Stimulated activated CD8-positive, alpha-beta memory T cell treated with anti-CD3 and anti-CD28 coated beads, Interleukin-4, amount 100 ng/mL, for 1 hour (primary cell): Measurements from ENCODE around the gene FCER1G.
A peak's percentile ranks its signal among the peaks of the same experiment; 100 is the strongest.

Experiments used
- DNase-seq, 2 donors: peaks; one replicate each; pipeline ENCODE4 v3.0.0-alpha.2; 2020; ENCODE audit warnings: low read depth in 2 of 2, low spot score in 1 of 2

FCER1G gene

DNA sequence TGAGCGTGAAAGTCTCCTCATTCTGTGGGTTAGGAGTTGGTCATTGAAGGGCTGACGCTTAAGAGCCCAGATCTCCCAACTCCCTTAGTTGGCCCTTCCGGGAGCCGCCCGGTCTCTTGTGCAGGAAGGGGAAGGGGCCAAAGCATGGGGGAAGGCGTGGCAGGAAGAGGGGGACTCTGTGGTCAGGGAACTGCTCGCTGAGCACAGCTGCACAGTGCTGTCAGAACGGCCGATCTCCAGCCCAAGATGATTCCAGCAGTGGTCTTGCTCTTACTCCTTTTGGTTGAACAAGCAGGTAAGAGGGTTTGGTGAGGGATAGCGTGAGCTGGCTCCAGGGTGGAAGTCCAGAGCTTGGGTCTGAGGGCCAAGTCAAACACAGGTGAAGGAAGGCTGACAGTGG lies at the start of gene FCER1G:
FCER1G (plus strand) TSS at position 220 of the 400 bp plus-strand sequence; CDS start at position 247, 27 bp downstream.
- DNase-seq, result no peak

DNA sequence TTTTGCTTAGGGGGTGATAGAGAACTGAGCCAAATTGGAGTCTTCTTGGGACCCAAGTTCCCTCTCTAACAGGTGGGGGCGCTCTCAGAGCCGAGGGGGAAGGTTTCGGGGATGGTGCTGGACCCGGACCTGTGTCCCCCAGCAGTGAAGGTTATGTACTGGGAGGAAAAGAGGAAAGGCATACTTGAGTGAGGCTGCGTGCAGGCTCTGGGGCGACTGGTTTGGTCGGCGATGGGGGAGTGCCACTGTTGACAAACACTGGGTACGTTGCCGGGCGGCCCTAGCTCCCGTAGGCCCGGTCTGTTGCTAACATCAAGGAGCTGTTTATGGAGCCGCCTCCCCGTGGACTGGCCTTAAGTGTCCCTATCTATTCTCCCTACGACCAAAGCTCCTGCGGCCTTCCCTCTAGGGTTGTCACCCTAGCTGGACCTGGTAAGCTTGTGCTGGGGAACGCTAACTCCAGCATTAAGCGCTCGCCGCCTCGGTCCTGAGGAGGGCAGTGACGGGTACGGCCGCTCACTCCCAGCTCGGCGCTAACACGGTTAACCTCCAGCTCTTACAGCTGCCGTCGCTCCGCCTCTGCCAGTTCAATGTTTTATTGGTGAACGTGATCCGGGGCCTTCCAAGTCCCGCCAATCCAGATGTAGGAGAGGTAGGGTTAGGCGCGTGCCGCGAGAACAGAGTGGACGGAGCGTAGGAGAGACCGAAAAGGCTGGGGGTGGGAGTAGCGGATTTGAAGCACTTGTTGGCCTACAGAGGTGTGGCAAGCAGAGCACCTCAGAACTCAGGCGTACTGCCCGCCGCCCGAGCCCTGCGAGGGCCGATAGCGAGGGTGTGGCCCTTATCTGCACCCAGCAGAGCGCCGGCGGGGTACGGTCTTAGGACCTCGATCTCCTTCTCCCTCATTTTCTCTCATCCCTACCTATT lies 49.1 kb upstream of the FCER1G start, which contains the start of gene PPOX:
PPOX (plus strand) TSS at position 685 of the 927 bp plus-strand sequence. CDS start 422 bp downstream, outside the sequence.
- DNase-seq, result peak; percentile 77 to 84

DNA sequence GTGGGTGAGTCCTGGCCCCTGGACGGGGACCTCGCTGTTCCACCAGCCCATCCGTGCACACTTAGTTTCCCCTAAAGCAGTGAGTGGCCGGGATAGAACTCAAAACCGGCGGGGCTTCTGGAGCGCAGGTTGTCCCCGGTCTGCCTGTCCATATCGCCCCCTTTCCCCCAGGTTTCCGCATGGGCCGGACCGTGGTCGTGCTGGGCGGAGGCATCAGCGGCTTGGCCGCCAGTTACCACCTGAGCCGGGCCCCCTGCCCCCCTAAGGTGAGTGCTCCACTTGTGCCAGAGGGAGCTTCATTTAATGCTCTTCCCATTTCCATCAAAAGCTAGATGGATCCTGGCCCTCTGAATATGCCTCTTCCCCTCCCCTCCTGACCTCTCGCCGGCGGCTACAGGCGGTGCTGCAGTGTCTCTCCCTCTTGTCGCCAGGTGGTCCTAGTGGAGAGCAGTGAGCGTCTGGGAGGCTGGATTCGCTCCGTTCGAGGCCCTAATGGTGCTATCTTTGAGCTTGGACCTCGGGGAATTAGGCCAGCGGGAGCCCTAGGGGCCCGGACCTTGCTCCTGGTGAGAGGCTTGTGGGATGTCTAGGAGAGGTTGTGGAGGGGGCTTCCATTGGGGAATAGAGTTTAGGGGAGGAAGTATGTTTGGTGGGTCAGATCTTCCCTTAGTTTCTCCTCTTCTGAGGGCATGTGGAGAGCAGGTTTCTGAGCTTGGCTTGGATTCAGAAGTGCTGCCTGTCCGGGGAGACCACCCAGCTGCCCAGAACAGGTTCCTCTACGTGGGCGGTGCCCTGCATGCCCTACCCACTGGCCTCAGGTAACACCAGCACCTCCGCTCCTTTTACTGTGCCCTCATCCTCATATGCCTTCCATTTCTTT lies 48.2 kb upstream of the FCER1G start:
- DNase-seq, result no peak

DNA sequence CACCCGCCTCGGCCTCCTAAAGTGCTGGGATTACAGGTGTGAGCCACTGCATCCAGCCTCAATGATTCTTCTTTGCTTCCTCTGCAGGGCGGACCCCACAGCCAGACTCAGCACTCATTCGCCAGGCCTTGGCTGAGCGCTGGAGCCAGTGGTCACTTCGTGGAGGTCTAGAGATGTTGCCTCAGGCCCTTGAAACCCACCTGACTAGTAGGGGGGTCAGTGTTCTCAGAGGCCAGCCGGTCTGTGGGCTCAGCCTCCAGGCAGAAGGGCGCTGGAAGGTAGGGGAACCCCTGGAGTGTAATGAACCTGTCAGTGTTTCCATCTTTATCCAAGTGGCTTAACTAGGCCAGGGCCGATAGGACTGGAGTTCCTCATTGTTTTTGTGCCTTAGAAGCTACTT lies 46.2 kb upstream of the FCER1G start:
- DNase-seq, result no peak

DNA sequence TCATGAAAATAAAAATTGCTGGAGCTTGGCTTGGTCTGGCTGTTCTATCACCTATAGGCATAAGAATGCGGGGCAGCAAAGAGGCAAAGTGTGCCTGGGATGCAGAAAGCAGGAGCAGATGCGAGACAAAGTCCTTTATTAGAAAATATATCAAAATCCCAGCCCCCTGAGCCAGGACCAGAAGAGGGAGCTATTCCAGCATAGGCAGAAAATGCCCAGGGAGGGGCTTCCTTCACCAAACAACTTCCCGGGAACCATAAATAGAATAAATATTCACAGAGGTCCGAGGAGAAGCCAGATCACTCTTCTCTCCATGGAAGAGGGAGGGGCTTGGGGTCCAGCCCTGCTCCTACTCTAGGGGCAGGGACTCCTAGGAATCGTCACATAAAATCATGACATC lies 43.9 kb upstream of the FCER1G start:
- no peak for DNase-seq

DNA sequence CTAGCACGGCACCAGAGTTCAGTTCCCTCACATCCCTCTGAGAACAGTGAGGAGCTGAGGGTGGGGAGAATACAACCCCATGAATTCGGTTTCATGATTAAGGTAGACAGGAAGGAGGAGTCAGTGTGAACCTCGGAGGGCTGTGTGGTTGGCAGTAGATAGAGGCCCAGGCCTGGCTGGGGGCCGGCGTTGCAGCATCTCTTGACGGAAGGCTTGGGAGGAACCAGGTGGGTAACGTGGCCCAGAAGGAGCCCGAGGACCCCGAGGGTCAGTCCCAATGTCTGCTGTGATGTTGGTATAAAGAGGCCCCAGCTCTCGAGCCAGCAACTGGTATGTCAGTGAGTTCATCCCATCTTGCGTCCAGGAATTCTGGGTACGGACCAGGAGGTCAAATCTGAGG lies 43.4 kb upstream of the FCER1G start:
- DNase-seq, result no peak

DNA sequence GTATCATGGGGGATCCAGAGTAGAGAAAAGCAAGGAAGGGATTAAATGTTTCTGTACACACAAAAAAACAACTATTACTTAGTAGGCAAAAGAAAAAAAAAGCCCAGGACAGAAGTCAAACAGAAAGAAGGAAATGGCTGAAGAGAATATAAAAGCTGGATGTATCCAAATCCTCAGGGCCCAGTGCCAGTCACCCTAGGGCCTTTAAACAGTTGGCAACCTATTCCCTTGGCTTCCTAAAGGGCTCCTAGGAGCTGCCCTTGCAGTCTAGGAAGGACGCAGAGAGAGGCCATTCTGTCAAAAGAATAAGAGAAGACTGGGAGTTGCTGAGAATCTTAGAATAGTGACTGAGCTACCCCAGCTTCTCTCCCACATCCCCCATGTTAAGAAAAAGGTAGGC lies 42.7 kb upstream of the FCER1G start:
- DNase-seq, result no peak

DNA sequence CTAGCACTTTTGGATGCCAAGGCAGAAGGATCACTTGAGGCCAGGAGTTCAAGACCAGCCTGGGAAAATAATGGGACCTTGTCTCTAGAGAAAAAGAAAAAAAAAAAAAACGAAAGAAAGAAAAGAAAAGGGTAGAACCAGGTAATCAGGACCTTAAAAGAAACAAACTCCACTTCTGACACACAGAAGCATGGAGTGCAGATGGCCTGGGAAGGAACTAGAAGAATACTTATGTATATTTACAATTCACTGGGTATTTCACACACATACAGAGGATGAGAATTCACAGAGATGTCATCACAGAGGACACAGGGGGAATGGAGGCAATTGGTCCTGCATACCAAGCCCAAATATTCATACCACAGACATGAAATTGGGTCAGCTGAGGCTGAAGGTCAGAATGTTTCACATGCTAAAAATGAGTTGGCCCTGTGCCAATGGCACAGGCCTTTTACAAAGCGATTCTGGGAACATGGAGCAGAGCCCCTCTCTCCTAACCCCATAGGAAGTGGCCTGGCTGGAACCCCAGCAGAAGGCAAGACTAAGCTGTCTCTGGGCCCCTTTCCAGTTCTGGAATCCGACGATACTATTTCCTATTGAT lies 42.2 kb upstream of the FCER1G start:
- no peak for DNase-seq

DNA sequence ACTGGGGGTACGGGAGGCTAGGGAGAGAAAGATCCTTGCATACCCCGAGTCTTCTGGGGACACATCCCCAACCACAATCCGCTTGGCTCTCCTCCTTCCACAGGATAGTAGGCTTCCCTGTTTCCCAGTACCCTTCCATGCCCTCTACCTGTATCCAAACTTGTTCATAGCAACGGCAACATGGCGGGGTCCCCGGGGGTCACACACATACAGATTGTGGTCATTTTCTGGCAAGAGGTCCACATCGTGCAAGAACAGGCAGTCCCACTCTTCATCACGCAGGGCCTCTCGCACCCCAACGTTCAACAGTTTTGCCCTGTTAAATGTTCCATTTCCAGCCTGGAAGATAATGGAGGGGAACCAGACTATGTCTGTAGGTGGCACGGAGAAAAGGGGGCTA lies 41.4 kb upstream of the FCER1G start:
- no peak for DNase-seq

DNA sequence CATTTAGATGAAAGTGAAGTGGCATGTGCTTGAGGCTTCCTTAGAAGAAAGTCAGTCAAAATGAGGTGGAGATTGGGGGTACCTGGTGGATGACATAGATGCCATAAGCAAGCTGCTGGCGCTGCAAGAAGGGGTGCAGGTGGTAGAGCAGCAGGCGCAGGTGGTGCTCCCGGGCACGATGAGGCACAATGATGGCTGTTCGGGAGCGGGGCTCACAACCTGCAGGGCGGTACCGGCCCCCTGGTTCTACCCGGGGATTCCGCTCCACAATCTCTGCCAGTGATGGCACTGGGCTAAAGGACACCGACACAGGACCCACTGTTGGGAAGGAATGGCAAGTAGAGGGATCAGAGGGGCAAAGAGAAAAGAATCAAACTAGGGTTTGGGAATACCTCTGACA lies 40.2 kb upstream of the FCER1G start:
- no peak for DNase-seq

DNA sequence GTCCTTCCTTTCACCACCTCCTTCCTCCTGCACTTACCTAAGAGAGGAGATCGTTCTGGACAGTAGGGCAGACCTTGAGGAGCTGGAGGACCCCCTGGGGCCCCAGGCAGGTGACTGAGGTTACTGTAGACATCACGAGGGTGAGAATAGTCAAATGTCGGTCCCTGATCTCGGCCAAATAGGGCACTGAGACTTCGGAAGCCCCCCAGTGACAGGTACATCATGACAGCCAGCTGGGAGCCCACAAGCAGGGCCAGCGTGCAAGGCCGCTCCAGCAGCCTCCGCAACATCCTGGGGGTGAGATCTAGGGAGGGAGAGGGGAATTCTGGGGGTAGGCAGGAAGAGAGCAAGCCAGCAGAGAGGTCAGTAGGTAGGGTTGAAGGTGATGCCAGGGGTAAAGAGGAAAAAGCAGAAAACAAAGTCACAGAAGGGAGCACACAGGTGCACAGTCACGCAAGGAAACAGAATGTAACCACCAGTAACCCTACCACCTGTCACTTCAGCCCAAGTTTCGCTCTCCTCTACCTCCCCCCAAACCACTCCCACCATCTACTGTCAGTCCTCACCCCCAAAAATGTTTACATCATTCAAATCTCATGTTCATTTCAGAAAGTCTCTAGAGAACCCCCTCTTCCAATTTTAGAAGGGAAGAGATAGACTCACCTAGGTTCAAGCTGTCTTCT lies 39.2 kb upstream of the FCER1G start:
- DNase-seq, result no peak

DNA sequence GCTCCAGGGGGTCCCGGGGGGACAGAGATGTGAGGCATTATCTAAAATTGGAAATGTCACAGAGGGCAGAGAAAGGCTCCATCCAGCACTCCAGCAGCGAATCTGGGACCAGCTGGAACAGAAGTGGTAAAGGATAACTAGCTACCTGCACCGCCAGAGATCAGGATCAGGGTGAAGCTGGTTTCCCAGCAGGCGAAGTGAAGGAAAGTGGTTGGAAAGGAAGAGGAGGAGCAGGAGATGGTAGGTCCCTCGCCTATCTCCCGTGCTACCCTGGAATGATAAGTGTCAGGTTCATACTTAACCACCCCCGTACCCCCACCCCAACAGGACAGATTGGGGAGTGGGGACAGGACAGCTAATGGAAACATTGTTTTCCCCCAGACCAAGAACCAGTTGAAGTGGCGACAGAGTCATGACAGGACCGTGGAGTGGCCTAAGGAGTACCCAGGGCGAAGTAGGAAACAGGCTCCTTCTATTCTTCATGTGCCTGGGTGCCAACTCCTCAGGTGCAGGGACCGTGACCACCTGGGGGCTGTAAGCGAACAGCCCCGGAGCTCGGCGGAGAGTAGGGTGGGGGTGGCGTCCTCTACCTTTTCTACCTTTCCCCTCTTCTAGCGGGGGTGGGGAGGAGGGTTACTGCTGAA lies 38.5 kb upstream of the FCER1G start:
- DNase-seq, result no peak

DNA sequence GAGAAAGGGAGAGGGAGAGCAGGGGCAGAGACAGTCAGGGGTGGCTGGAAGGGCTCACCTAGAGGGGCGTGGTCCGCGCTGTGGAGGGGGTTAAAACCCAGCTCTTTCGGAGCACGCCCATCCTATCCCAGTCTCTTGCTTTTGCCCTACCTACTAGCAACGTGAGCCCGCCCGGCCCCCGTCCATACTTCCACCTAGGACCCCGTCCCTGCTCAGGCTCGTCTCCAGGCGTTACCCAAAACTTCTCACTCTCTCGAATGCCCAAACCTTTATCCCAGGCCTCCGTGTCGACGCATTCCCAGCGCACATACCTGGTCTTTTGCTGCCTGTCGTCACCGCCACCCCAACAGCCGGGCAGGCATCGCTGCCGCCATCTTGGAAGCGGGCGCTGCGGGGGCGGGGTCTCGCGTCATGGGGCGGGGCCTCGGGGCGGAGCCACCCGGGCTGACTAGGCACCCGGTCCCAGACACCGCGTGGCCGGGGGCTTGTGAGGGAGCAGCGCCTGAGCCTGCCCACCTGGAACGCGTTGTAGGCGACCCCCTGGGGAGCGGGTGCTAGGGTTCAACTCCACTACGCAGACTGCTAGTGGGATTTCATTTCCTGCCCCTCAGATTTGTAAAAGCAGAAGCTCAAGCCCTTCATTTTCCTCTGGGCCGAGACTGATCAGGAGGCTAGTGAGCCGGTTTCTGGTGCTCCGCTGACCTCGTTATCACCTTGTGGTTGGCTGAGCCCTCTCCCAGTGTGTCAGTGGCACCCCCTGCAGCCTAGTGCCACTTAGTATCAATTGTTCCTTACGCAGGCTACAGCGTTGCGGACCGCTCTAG lies 37.8 kb upstream of the FCER1G start, which contains the start of gene B4GALT3:
B4GALT3 (minus strand) TSS at position 396 of the 824 bp plus-strand sequence. CDS start 1,447 bp downstream, outside the sequence.
- peak; percentile 88 to 94 for DNase-seq

DNA sequence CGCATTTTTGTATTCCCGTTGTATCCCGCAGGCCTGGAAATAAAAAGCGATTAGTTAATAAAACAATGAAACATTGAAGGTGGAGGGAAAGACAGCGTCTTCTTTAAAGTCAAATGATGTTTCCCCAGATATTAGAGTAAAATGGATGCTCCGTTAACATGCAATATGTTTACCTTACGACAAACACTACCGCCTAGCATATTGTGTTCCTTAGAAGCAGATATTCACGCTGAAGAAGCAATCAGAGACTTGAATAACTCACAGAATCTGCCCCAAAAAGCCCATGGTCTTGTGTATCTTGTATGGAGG lies 37.2 kb upstream of the FCER1G start:
- DNase-seq, result no peak

DNA sequence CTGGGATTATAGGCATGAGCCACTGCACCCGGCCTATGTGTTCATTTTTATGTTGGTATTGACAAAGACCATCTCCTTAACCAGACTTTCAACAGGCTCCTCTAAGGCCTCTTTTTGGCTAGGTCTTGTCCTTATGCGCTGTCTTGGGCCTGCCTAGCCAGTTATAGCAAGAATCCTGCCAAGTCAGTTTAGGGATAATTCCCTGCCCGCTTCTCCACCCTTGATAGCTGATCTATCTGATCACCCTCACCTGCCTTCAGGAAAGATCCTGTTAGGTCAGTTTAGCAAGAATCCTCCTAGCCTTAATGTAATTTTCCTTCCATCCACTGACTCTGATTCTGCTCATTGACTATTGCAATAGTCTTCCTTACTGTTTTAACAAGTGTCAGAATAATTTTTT lies 35.4 kb upstream of the FCER1G start:
- no peak for DNase-seq

DNA sequence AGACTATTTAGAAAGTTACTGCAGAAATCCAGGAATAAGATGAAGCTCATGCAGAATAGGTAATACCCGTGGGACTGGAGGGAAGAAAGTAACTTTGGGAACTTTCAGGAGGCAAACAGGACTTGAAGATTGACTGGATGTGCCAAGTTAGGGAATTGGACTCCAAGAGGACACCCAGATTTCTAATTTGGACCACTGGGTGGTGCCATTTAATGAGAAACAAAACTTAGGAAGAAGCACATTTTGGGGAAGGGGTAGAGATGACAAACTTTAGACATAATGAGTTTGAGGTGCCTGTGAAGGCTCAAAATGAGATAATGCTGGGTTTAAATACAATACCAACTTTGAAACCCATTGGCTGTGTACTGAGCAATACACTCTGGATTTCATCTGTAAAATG lies 34.5 kb upstream of the FCER1G start:
- DNase-seq, result no peak

DNA sequence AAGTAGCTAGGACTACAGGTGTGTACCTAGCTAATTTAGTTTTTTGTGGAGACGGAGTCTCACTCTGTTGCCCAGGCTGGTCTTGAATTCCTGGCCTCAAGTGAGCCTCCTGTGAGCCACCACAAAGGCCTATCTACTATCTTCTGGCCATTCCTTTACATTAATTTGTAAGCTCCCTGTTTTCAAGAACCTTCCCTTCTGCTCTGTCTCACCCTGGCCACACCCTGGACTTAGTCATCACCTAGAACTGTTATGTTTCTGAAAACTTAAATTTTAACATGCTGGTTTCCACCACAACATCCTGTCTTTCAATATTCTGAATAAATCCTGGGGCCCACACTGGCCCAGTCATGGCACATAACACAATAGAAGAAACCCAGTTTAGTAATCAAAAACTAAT lies 32.9 kb upstream of the FCER1G start:
- DNase-seq, result peak in 1 of 2 donors; percentile 26

DNA sequence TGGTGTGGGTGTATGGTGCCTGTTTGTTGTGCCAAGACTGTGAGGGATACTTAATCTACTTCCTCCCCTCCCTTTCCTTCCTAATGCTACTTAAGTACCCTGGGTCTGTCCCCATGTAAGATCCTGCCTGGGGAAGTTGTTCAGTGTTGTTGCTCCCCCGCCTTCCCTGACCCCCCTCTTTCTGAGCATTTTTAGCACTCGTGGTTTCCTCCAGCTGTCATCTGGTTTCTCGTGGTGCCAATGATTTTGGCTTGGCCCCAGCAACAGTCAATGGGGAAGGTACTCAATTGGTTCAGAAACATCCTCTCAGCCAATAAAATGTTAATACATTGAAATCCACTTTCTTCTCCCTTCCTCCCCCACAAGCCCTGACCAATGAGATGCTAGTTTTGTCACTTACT lies 29.8 kb upstream of the FCER1G start:
- peak; percentile 43 to 55 for DNase-seq

DNA sequence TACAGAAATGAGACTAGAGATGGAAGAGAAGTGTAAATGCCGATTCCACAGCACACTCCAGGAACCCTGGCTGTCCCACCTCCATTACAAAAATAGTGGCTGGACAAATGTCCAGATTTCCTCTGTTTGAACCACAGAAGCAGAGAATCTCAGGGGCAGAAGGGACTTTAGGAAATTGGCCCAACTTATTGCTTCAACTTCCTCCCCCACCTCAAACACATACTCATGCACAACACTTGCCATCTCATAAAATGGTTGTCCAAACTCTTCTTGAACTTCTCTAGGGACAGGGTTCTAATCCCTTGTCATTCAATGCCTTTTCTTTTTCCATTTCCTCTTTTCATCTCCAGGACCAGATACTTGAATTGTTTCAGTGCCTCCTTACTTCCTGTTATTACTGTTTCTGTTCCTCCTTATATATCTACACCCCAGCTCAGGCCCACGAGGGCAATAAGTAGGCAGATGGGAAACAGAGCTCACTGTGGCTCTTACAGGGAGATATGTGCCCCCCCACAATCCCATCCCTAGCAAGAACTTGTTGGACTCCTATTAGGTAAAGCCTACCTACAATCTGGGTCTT lies 29.3 kb upstream of the FCER1G start:
- no peak for DNase-seq
